Suppressor macrophage treated with lipopolysaccharide for 4 hours (primary cell): ENCODE results near the gene CTXND1.
"Not testable (repeated sequence)": the region's sequence is repeated elsewhere in the genome, so short reads cannot be mapped to it uniquely, and the experiment has no call there.

Experiments used
- DNase-seq: peaks from one replicate; pipeline ENCODE4 v3.0.0-alpha.2; 2020

Gene CTXND1

DNA sequence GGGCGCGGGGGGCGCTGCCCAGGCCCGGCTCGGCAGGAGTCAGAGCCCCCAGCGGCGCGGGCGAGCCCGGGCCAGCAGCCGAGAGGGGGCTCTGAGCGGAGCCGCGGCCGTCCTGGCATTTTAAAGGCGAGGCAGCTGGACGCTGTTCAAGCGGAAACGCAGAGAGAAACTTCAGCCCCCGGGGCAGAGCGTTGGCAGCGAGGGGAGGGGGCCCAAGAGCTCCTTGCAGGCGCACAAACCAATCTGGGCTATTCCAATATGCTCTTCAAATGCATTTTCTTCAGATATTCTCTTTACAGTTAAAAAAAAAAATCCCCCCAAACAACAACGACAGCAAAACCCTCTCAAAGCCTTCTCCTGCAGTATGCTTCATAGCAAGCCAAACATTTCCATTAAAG lies at the start of gene CTXND1:
Gene CTXND1, minus strand, starts transcription at position 93 of the 398 bp plus-strand sequence. CDS start 50,264 bp downstream, outside the sequence.
- no peak for DNase-seq

- DNase-seq: no peak
Observed at GRCh38 chr15:80301472-80301871, 49.5 kb upstream of the CTXND1 start.

- DNase-seq: not testable (repeated sequence)
Observed at GRCh38 chr15:80295777-80296176, 43.8 kb upstream of the CTXND1 start.

- no peak for DNase-seq
Observed at GRCh38 chr15:80292079-80292478, 40.1 kb upstream of the CTXND1 start.

GRCh38 chr15:80290891-80291290 lies 38.9 kb upstream of the CTXND1 start:
- DNase-seq: not testable (repeated sequence)

- DNase-seq: no peak
Observed at GRCh38 chr15:80289528-80290495, 37.8 kb upstream of the CTXND1 start.

- DNase-seq: no peak
Observed at GRCh38 chr15:80288131-80288530, 36.1 kb upstream of the CTXND1 start.

- no peak for DNase-seq
Observed at GRCh38 chr15:80286055-80286454, 34.0 kb upstream of the CTXND1 start.

- DNase-seq: no peak
Observed at GRCh38 chr15:80285379-80285778, 33.4 kb upstream of the CTXND1 start.

- DNase-seq: no peak
Observed at GRCh38 chr15:80283531-80283930, 31.5 kb upstream of the CTXND1 start.

DNA sequence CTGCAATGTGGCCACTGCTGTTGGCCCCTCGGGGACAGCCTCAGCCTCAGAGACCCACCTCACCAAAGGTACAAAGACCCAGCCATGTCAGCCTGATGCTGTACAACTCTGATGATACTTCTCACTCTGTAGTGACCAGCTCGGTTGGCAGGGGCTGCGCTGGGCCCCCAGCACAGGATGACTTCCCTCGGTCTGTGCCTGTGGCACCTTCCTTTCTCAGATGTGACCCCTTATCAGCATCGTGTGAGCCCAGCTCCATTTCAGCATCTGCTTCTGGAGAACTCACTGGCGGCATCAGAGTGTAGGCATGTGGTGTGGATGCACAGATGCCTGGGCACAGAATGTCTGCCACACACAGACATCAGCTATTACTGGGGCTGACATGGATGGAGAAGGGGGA lies 25.1 kb upstream of the CTXND1 start:
- no peak for DNase-seq

DNA sequence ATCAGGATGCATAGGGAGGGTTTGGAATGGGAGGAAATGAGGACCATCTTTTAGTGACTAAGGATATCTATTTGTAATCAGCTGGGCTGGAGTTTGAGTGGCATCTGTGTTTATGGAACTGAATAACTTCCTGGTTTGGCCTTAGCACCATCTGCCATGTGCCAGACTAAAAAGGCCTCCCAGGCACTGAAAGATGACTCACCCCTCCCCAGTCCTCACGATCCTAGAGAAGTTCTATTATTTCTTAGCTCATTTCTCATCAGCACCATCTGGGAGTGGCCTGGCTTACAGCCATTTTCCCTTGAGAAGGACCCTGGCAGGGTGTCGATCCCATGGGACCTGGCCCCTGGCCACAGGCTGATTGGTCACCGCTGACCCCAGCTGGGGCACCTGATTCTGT lies 23.9 kb upstream of the CTXND1 start:
- peak; percentile 9 for DNase-seq

DNA sequence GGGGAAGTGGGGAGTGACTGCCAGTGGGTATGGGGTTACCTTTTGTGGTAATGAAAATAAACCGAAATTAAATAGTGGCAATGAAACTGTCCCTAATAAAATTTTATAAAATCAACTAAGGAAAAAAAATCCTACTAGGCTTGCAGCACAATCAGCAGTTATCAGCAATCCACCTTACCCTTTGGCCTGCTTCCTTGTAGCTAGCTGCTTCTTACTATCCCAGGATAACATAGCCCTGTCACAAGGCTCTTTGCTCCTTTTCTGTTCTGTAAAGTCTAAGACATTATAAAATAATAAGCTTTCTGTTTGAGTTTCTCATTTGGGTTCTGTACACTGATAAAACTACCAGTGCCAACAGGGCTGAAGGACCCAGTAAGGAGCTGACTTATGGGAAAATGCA lies 23.0 kb upstream of the CTXND1 start:
- no peak for DNase-seq

DNA sequence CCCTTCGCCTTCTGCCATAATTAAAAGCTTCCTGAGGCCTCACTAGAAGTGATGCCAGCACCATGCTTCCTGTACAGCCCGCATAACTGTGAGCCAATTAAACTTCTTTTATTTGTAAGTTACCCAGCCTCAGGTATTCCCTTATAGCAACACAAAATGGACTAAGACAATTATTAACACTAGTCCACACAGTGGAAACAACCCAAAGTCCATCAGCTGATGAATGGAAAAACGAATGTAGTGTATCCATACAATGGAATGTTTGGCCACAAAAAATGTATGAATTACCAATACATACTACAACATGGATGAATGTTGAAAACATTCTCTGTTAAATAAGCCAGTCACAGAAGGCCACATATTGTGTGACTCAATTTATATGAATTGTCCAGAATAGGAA lies 22.5 kb upstream of the CTXND1 start:
- no peak for DNase-seq

DNA sequence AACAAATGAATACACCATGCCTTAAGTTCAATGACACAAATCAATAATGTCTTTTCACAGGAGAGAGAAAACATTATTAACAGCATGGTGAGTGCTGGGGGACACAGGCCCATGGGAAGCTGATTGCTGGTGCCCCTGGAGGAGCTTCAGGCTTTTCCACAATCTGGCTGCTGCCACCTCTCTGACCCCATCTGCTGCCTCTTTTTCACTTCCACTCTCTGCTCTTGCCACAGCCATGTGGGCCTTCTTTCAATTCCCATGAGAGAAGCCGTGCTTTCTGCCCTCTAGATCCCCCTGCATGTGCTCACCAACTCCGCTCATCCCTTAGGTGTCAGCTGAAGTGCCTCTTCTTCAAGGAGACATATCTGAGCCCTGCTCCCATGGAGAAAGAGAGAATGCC lies 21.0 kb upstream of the CTXND1 start:
- DNase-seq: no peak

DNA sequence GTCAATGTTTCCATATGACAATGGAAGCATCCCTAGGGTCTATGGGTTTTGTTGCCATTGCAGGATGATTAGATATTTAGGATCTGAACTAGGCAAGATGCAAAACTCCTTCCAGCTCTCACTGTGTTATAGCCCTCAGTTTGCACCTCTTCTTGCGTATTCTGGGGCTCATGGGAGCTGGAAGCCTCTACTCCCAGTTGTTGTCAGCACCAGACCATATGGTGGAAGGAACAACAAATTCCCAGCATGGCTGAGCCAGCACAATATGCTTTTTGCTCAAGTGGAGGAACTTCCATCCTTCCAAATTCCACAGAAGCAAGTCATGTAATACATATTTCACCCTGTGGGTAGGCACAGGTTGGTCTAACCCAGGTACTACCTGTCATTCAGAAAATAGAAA lies 18.5 kb upstream of the CTXND1 start:
- DNase-seq: no peak

- DNase-seq: no peak
Observed at GRCh38 chr15:80268101-80268500, 16.1 kb upstream of the CTXND1 start.

GRCh38 chr15:80267658-80268057 lies 15.6 kb upstream of the CTXND1 start:
- DNase-seq: no peak

- DNase-seq: no peak
Observed at GRCh38 chr15:80266745-80267144, 14.7 kb upstream of the CTXND1 start.

DNA sequence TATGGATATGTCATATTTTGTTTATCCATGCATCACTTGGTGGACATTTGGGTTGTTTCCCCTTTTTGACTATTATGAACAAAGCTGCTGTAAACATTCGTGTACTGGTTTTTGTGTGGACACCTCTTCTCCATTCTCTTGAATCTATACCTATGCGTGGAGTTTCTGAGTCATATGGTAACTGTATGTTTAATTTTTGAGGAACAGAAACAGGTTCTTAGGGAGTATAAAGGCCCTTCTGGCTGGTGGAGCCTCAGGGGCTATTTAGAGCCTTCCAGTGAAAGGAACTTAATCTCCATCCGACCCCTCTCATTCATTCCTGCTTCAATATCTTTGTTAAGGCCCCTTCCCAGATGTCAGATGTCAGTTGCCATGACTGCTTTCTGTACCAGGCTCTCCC lies 14.1 kb upstream of the CTXND1 start:
- no peak for DNase-seq

- DNase-seq: no peak
Observed at GRCh38 chr15:80265021-80265420, 13.0 kb upstream of the CTXND1 start.

DNA sequence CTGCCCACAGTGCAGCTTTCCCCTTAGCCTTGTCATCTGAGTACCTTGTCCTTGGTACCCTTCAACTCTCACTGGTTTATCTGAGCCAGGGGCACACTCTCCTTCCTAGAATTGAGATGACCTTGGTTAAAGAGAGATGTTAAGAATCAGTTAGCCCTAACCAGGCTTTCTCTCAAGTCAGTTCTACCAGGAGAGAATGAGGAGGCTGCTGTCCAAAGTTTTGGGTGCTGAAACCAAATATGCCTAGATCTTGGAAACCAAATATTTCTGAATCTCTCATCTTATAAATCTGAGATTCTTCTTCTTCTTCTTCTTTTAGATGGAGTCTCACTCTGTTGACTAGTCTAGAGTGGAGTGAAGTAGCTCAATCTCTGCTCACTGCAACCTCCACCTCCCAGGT lies 12.0 kb upstream of the CTXND1 start:
- DNase-seq: no peak

DNA sequence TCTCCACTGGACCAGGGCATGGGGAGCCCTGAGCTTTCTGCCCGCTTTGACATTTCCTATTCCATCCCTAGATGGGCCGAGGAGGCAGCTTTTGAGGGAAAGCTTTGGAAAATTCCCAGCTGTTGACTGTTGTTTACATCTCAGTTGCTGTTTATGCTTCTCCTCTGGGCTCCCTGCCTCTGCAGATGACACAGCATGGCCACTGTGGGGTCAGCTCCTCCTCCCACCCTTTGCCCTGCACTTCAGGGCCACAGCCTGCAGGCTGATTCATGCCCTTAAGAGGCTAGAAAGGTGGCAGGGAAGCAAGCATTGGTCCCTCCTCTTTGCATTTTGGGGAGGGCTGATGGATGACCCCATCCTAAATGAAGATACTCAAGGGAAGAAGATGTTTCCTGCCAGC lies 8.5 kb upstream of the CTXND1 start:
- DNase-seq: no peak

GRCh38 chr15:80259942-80260510 lies 8.0 kb upstream of the CTXND1 start:
- DNase-seq: no peak
